IMR-90 (cell line): ENCODE results near the gene CDH23. TPM values are rescaled to one million over a fixed set of nuclear protein-coding genes. Genes with fewer than 3 reads are reported as not detected.

Experiments used
- ATAC-seq: fragments of 200-7000 bp; cut with Tn5 transposase; 2 replicates; pipeline ENCODE4 v1.9.1; 2020; ENCODE audit warnings: low read depth, mild to moderate bottlenecking, moderate library complexity
- BruUV-seq: library from RNA; stranded (reverse); fragments of 400-500 nt; replicated peaks from 2 replicates; lab custom pipeline; 2021; lab: Mats Ljungman, UMichigan
- CTCF ChIA-PET: fragments of 300-600 bp; formaldehyde crosslinking; extraction: SDS; loops from one replicate; lab custom pipeline; 2021; ENCODE audit warnings: antibody characterized with exemption; lab: Yijun Ruan, JAX
- POLR2A ChIA-PET: fragments of 300-600 bp; sonication (Branson Sonifier 250); formaldehyde crosslinking; loops from one replicate; lab custom pipeline; 2022; ENCODE audit warnings: antibody characterized with exemption; ENCODE audit not compliant: unreplicated experiment; lab: Charles Lee
- DNase-seq: peaks from one replicate; pipeline ENCODE4 v3.0.0; 2013
- H2AFZ ChIP-seq: replicated peaks from 2 replicates; pipeline ENCODE3; 2013; ENCODE audit warnings: low read length, mild to moderate bottlenecking; ENCODE audit not compliant: poor library complexity
- H2AK5ac ChIP-seq: 2 replicates; pipeline ENCODE4 v1.6.1; 2013; ENCODE audit warnings: low read depth, low read length, inconsistent platforms
- H2AK9ac ChIP-seq: replicated peaks from 2 replicates; pipeline ENCODE3; 2013; ENCODE audit warnings: mild to moderate bottlenecking, low read depth, low read length, moderate library complexity; ENCODE audit not compliant: poor library complexity
- H2BK120ac ChIP-seq: 2 replicates; pipeline ENCODE4 v1.6.1; 2013; ENCODE audit warnings: low read depth, low read length, inconsistent platforms
- H2BK15ac ChIP-seq: 3 replicates; pipeline ENCODE4 v1.6.1; 2013; ENCODE audit warnings: low read depth, low read length, inconsistent platforms
- H2BK20ac ChIP-seq: 2 replicates; pipeline ENCODE4 v1.6.1; 2013; ENCODE audit warnings: low read depth, mild to moderate bottlenecking, inconsistent platforms, low read length, moderate library complexity
- H2BK5ac ChIP-seq: 2 replicates; pipeline ENCODE4 v1.6.1; 2013; ENCODE audit warnings: mild to moderate bottlenecking, low read depth, low read length, inconsistent platforms; ENCODE audit not compliant: poor library complexity, severe bottlenecking
- H3K14ac ChIP-seq: replicated peaks from 2 replicates; pipeline ENCODE4 v1.6.1; 2013; ENCODE audit warnings: low read depth, low read length, inconsistent platforms
- H3K18ac ChIP-seq: 2 replicates; pipeline ENCODE4 v1.6.1; 2013; ENCODE audit warnings: low read depth, low read length, control low read depth
- H3K23ac ChIP-seq: 2 replicates; pipeline ENCODE4 v1.6.1; 2013; ENCODE audit warnings: low read depth, low read length, inconsistent platforms
- H3K27ac ChIP-seq: 2 replicates; pipeline ENCODE4 v1.5.1; 2013; ENCODE audit warnings: mild to moderate bottlenecking, control low read depth, low read length; ENCODE audit not compliant: insufficient read depth
- H3K27me3 ChIP-seq: 2 replicates; pipeline ENCODE4 v1.6.1; 2013; ENCODE audit warnings: low read length; ENCODE audit not compliant: control insufficient read depth, insufficient read depth
- H3K36me3 ChIP-seq: 2 replicates; pipeline ENCODE4 v1.6.1; 2013; ENCODE audit warnings: low read length, mixed read lengths; ENCODE audit not compliant: control insufficient read depth, insufficient read depth
- H3K4ac ChIP-seq: 2 replicates; pipeline ENCODE4 v1.6.1; 2013; ENCODE audit warnings: low read depth, low read length, inconsistent platforms
- H3K4me1 ChIP-seq: 2 replicates; pipeline ENCODE4 v1.6.1; 2013; ENCODE audit warnings: low read length, mixed read lengths; ENCODE audit not compliant: control insufficient read depth, insufficient read depth
- H3K4me2 ChIP-seq: 2 replicates; pipeline ENCODE4 v1.6.1; 2013; ENCODE audit warnings: low read depth, mild to moderate bottlenecking, control low read depth, low read length, moderate library complexity
- H3K4me3 ChIP-seq: 2 replicates; pipeline ENCODE4 v1.5.1; 2013; ENCODE audit warnings: low read depth, mild to moderate bottlenecking, control low read depth, low read length, moderate library complexity; ENCODE audit not compliant: insufficient read depth
- H3K56ac ChIP-seq: 2 replicates; pipeline ENCODE4 v1.6.1; 2013; ENCODE audit warnings: low read length, inconsistent platforms; ENCODE audit not compliant: insufficient read depth; ENCODE audit errors: extremely low read depth
- H3K79me1 ChIP-seq, 2 experiments: 2 replicates each; pipeline ENCODE4 v1.6.1; 2013; ENCODE audit warnings: low read length in 2 of 2, inconsistent platforms in 1 of 2, low read depth in 1 of 2
- H3K9ac ChIP-seq: 2 replicates; pipeline ENCODE4 v1.6.1; 2013; ENCODE audit warnings: low read depth, low read length, control low read depth
- H3K9me1 ChIP-seq: 2 replicates; pipeline ENCODE4 v1.6.1; 2013; ENCODE audit warnings: low read length, inconsistent platforms; ENCODE audit not compliant: insufficient read depth
- H3K9me3 ChIP-seq: 2 replicates; pipeline ENCODE4 v1.6.1; 2013; ENCODE audit warnings: low read length; ENCODE audit not compliant: control insufficient read depth, insufficient read depth
- H4K20me1 ChIP-seq: 2 replicates; pipeline ENCODE4 v1.6.1; 2013; ENCODE audit warnings: low read length, inconsistent platforms; ENCODE audit not compliant: insufficient read depth
- H4K5ac ChIP-seq: 2 replicates; pipeline ENCODE4 v1.6.1; 2013; ENCODE audit warnings: mild to moderate bottlenecking, low read depth, low read length, control low read depth
- H4K8ac ChIP-seq, 2 experiments: 2 replicates each; pipeline ENCODE4 v1.6.1; 2013; ENCODE audit warnings: low read depth in 2 of 2, low read length in 2 of 2, control low read depth in 1 of 2, inconsistent platforms in 1 of 2
- H4K91ac ChIP-seq: 2 replicates; pipeline ENCODE4 v1.6.1; 2013; ENCODE audit warnings: low read depth, low read length, inconsistent platforms; ENCODE audit not compliant: insufficient read depth
- BHLHE40 ChIP-seq: fragments of 150-350 bp; IDR thresholded peaks from 2 replicates; pipeline ENCODE4 v1.6.1; 2016; ENCODE audit warnings: mild to moderate bottlenecking, low read depth, low read length
- CEBPB ChIP-seq: IDR thresholded peaks from 2 replicates; pipeline ENCODE4 v1.6.1; 2012; ENCODE audit warnings: low read depth, low read length, improper control_type of control experiment
- CHD1 ChIP-seq: IDR thresholded peaks from 2 replicates; pipeline ENCODE4 v1.6.1; 2012; ENCODE audit warnings: low read depth, low read length, improper control_type of control experiment
- CTCF ChIP-seq: conservative IDR thresholded peaks from 2 replicates; pipeline ENCODE4 v1.5.1; 2012; ENCODE audit warnings: mild to moderate bottlenecking, low read depth, low read length, improper control_type of control experiment
- ELK1 ChIP-seq: fragments of 150-350 bp; IDR thresholded peaks from 2 replicates; pipeline ENCODE4 v1.6.1; 2016; ENCODE audit warnings: low read depth, mild to moderate bottlenecking, low read length, moderate library complexity, borderline replicate concordance
- FOS ChIP-seq: fragments of 150-350 bp; IDR thresholded peaks from 2 replicates; pipeline ENCODE4 v1.6.1; 2016; ENCODE audit warnings: low read depth, low read length
- MAFK ChIP-seq: IDR thresholded peaks from 2 replicates; pipeline ENCODE4 v1.6.1; 2012; ENCODE audit warnings: low read depth, low read length, improper control_type of control experiment
- MAZ ChIP-seq: IDR thresholded peaks from 2 replicates; pipeline ENCODE4 v1.6.1; 2012; ENCODE audit warnings: low read depth, mild to moderate bottlenecking, low read length, improper control_type of control experiment, moderate library complexity, borderline replicate concordance
- MXI1 ChIP-seq: IDR thresholded peaks from 2 replicates; pipeline ENCODE4 v1.6.1; 2012; ENCODE audit warnings: low read depth, mild to moderate bottlenecking, low read length, moderate library complexity, borderline replicate concordance
- NFE2L2 ChIP-seq: fragments of 150-350 bp; IDR thresholded peaks from 2 replicates; pipeline ENCODE4 v1.6.1; 2016; ENCODE audit warnings: low read depth, mild to moderate bottlenecking, low read length
- POLR2A ChIP-seq: IDR thresholded peaks from 2 replicates; pipeline ENCODE4 v1.6.1; 2012; ENCODE audit warnings: mild to moderate bottlenecking, low read depth, low read length
- RAD21 ChIP-seq: IDR thresholded peaks from 2 replicates; pipeline ENCODE4 v1.6.1; 2012; ENCODE audit warnings: low read length, improper control_type of control experiment
- RCOR1 ChIP-seq: IDR thresholded peaks from 2 replicates; pipeline ENCODE4 v1.6.1; 2012; ENCODE audit warnings: mild to moderate bottlenecking, low read length, improper control_type of control experiment; ENCODE audit not compliant: insufficient replicate concordance
- RFX5 ChIP-seq: IDR thresholded peaks from 2 replicates; pipeline ENCODE4 v1.8.0; 2012; ENCODE audit warnings: low read depth, mild to moderate bottlenecking, low read length, moderate library complexity
- SMC3 ChIP-seq: fragments of 150-350 bp; IDR thresholded peaks from 2 replicates; pipeline ENCODE4 v1.6.1; 2016; ENCODE audit warnings: low read depth, mild to moderate bottlenecking, antibody characterized with exemption, low read length, moderate library complexity
- USF2 ChIP-seq: fragments of 150-350 bp; IDR thresholded peaks from 2 replicates; pipeline ENCODE4 v1.6.1; 2017; ENCODE audit warnings: mild to moderate bottlenecking, antibody characterized with exemption, low read length, low read depth
- WGBS, 2 experiments: methylation state at CpG; one replicate each; pipeline versions ENCODE4 v1.1.5 to v1.1.7; 2013; ENCODE audit warnings: missing lambda C conversion rate in 2 of 2; ENCODE audit not compliant: insufficient read length in 1 of 2; ENCODE audit errors: extremely low coverage in 2 of 2; 5-methylcytosine and 5-hydroxymethylcytosine counted together
- dilution Hi-C: fragments of 300-500 bp; cut with HindIII; formaldehyde crosslinking; loops from one replicate; pipeline ENCODE4 v1.14.3; 2018; ENCODE audit warnings: low sequenced_read_pairs; ENCODE audit not compliant: unreplicated experiment
- in situ Hi-C: fragments of 300-500 bp; cut with MboI; formaldehyde crosslinking; loops from 3 replicates; pipeline ENCODE4 v1.14.3; 2019; ENCODE audit warnings: low sequenced_read_pairs, inconsistent platforms, mixed read lengths
- intact Hi-C: fragments of 100-400 bp; cut with micrococcal nuclease; formaldehyde crosslinking; loops from 2 replicates; pipeline ENCODE4 v1.10.0; 2022
- polyA plus RNA-seq, 3 experiments: library from polyadenylated mRNA; depleted of rRNA; stranded (reverse); fragments of >200 nt; gene quantifications; 2 replicates each; pipeline ENCODE4 v1.2.3, GENCODE V29; 2012; ENCODE audit warnings: low replicate concordance in 1 of 3
- total RNA-seq: library from RNA; depleted of rRNA; stranded (reverse); fragments of >200 nt; gene quantifications from 2 replicates; pipeline ENCODE4 v1.2.3, GENCODE V29; 2012

CDH23 gene
- total and polyA plus RNA-seq, 2 of the 4 experiments (the other 2 are of a cell fraction), result under 0.01 to 0.03 TPM

DNA sequence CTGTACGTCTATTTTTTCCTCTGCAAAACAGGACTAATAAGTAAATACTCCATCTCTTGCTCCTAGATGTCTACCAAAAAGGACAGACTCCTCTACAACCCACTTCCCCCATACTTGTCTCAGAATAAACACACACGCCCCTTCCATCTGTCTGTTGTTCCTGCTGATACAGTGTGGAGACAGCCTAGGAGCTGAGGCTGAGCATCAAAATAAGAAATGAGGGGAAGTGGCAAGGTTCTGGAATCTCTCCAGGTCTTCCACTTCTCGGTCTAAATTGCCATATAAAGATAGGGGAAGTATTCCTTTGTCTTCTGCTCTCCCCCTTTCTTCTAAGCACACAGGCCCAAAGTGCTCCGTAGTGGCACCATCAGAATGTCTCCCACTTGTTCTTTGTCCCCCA is 407.4 kb downstream of the CDH23 start:
- H2BK120ac ChIP-seq, result no peak overlapping the region
- H3K14ac ChIP-seq, result no peak overlapping the region
- no peak overlapping the region for H2AK9ac ChIP-seq
- no peak for TF ChIP-seq NFE2L2
- no peak for TF ChIP-seq SMC3
- no peak for TF ChIP-seq MAFK
- no peak for TF ChIP-seq RAD21
- TF ChIP-seq CEBPB, result no peak
- no peak for TF ChIP-seq BHLHE40
- no peak for TF ChIP-seq POLR2A
- TF ChIP-seq CHD1, result no peak
- TF ChIP-seq MXI1, result no peak
- no peak for TF ChIP-seq MAZ
- TF ChIP-seq ELK1, result no peak
- no peak for TF ChIP-seq RCOR1
- no peak for TF ChIP-seq CTCF
- TF ChIP-seq FOS, result no peak
- no peak for TF ChIP-seq USF2
- TF ChIP-seq RFX5, result no peak
- no peak for ATAC-seq
- no peak overlapping the region for H2BK15ac ChIP-seq
- no peaks in the 10 kb centered on the region for H4K20me1 ChIP-seq
- no peaks in the 10 kb centered on the region for H3K79me1 ChIP-seq
- intact Hi-C loops, result no loop called here
- H3K9me1 ChIP-seq, result no peaks in the 10 kb centered on the region
- dilution Hi-C loops, result no loop called here
- no peak overlapping the region for H2AK5ac ChIP-seq
- no peaks in the 10 kb centered on the region for H3K4me1 ChIP-seq
- H4K5ac ChIP-seq, result no peak overlapping the region
- H3K27ac ChIP-seq, result no peak overlapping the region
- H3K4ac ChIP-seq, result no peak overlapping the region
- no peak overlapping the region for H3K4me2 ChIP-seq
- in situ Hi-C loops, result no loop called here
- H3K36me3 ChIP-seq, result no peaks in the 10 kb centered on the region
- no peak overlapping the region for H3K23ac ChIP-seq
- no peak overlapping the region for H3K56ac ChIP-seq
- peaks cover 37% of the 10 kb centered on the region for H3K27me3 ChIP-seq
- no peak overlapping the region for H2BK5ac ChIP-seq
- no peak overlapping the region for H3K9ac ChIP-seq
- ChIA-PET CTCF (no interaction called here), POLR2A (no interaction called here)
- BruUV-seq, result no TSS peak
- H3K9me3 ChIP-seq, result no peaks in the 10 kb centered on the region
- no peak overlapping the region for H2AFZ ChIP-seq
- no peak for DNase-seq
- no peak overlapping the region for H4K8ac ChIP-seq
- H3K18ac ChIP-seq, result no peak overlapping the region
- no peak overlapping the region for H4K91ac ChIP-seq
- H3K4me3 ChIP-seq, result no peak overlapping the region
- 75% methylated on average over 1 of the region's 4 CpGs; no CpG with 5 or more reads in 1 of the 2 experiments for WGBS, 2 experiments
- no peak overlapping the region for H2BK20ac ChIP-seq
